Dermis microvascular lymphatic vessel endothelial cell (primary cell): ENCODE data around the gene CHN2. TPM values are rescaled to one million over a fixed set of nuclear protein-coding genes. Genes with fewer than 3 reads are reported as not detected.

Source experiments
- DNase-seq, 2 donors: peaks; one replicate each; pipeline versions ENCODE4 v3.0.0 to v3.0.0-alpha.2; 2010; ENCODE audit warnings: low read depth in 2 of 2
- total RNA-seq: library from RNA; depleted of rRNA; stranded (reverse); fragments of >200 nt; gene quantifications from 2 replicates; pipeline ENCODE4 v1.2.1, GENCODE V29; 2014

CHN2 gene
- total RNA-seq, 1 donor from 2014 or later: 0.90 TPM

- DNase-seq: no peak
Observed at GRCh38 chr7:29331163-29331562, 136.6 kb downstream of the CHN2 start.

- no peak for DNase-seq
Observed at GRCh38 chr7:29332042-29332811, 137.7 kb downstream of the CHN2 start.

GRCh38 chr7:29332875-29333855 lies 138.6 kb downstream of the CHN2 start:
- no peak for DNase-seq

- no peak for DNase-seq
Observed at GRCh38 chr7:29335188-29336083, 140.9 kb downstream of the CHN2 start.

GRCh38 chr7:29337546-29338116 lies 143.1 kb downstream of the CHN2 start:
- DNase-seq: no peak

GRCh38 chr7:29340696-29341095 lies 146.1 kb downstream of the CHN2 start:
- DNase-seq: no peak

- DNase-seq: no peak
Observed at GRCh38 chr7:29341156-29341555, 146.6 kb downstream of the CHN2 start.

GRCh38 chr7:29342761-29343160 lies 148.2 kb downstream of the CHN2 start:
- DNase-seq: no peak

GRCh38 chr7:29343399-29343798 lies 148.8 kb downstream of the CHN2 start:
- no peak for DNase-seq

GRCh38 chr7:29344334-29344978 lies 149.9 kb downstream of the CHN2 start:
- DNase-seq: no peak

- peak in 1 of 2 donors; percentile 57 for DNase-seq
Observed at GRCh38 chr7:29345590-29345989, 151.0 kb downstream of the CHN2 start.

GRCh38 chr7:29346231-29346978 lies 151.8 kb downstream of the CHN2 start:
- no peak for DNase-seq

- DNase-seq: no peak
Observed at GRCh38 chr7:29349362-29349761, 154.8 kb downstream of the CHN2 start.

GRCh38 chr7:29350351-29350750 lies 155.8 kb downstream of the CHN2 start:
- DNase-seq: no peak

- no peak for DNase-seq
Observed at GRCh38 chr7:29352041-29352440, 157.5 kb downstream of the CHN2 start.

GRCh38 chr7:29353810-29354209 lies 159.2 kb downstream of the CHN2 start:
- no peak for DNase-seq

GRCh38 chr7:29354340-29354739 lies 159.8 kb downstream of the CHN2 start:
- no peak for DNase-seq

- DNase-seq: no peak
Observed at GRCh38 chr7:29355388-29355787, 160.8 kb downstream of the CHN2 start.

- no peak for DNase-seq
Observed at GRCh38 chr7:29356631-29357030, 162.1 kb downstream of the CHN2 start.
